Nephron progenitor cell (in vitro differentiated cells): ENCODE results near the gene COMMD1.
A peak's percentile ranks its signal among the peaks of the same experiment; 100 is the strongest.

ENCODE experiments used
- DNase-seq: peaks from one replicate; pipeline ENCODE4 v3.0.0; 2021
- H3K27ac Mint-ChIP-seq: 2 replicates; pipeline ENCODE4 v1.8.0; 2021; ENCODE audit warnings: mild to moderate bottlenecking, moderate library complexity, mixed read lengths
- H3K27me3 Mint-ChIP-seq: 2 replicates; pipeline ENCODE4 v1.8.0; 2021; ENCODE audit warnings: mild to moderate bottlenecking, low read depth, mixed read lengths; ENCODE audit not compliant: poor library complexity
- H3K36me3 Mint-ChIP-seq: 2 replicates; pipeline ENCODE4 v1.8.0; 2021; ENCODE audit warnings: low read depth, mixed read lengths
- H3K4me1 Mint-ChIP-seq: 2 replicates; pipeline ENCODE4 v1.8.0; 2021; ENCODE audit warnings: mixed read lengths
- H3K4me3 Mint-ChIP-seq: 2 replicates; pipeline ENCODE4 v1.8.0; 2021; ENCODE audit warnings: mild to moderate bottlenecking, moderate library complexity, mixed read lengths
- H3K9me3 Mint-ChIP-seq: 2 replicates; pipeline ENCODE4 v1.8.0; 2021; ENCODE audit warnings: mild to moderate bottlenecking, moderate library complexity, mixed read lengths
- TF ChIP-seq, protein P1 (sequence below): fragments of 200-600 bp; sonication (generic); IDR thresholded peaks from 2 replicates; pipeline ENCODE4 v1.5.0; 2021; ENCODE audit warnings: antibody characterized with exemption

The COMMD1 gene

DNA sequence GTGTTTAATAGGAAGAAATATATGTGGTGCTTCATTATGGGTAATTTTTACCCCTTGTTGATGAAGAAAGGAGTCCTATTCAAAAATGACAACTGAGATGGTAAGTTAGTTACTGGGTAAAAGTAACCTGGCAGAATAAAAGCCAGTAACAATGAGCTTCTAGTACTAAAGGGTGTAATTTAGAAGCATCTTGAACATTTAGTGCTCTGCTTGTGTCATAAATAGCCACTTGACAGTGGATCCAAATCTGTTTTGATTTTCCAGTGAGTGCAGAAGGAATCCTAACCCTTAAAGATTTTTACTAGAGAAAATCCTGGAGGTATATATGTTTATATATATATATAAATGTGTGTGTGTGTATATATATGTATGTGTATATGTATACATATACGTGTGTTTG lies 15.1 kb downstream of the COMMD1 start:
- Mint-ChIP-seq H3K36me3 (peaks cover 30% of the 10 kb centered on the region), H3K27ac (no peak overlapping the region), H3K27me3 (peaks cover 5% of the 10 kb centered on the region), H3K4me3 (no peak overlapping the region), H3K4me1 (peaks cover 17% of the 10 kb centered on the region), H3K9me3 (peaks cover 20% of the 10 kb centered on the region)
- TF ChIP-seq, protein P1, sequence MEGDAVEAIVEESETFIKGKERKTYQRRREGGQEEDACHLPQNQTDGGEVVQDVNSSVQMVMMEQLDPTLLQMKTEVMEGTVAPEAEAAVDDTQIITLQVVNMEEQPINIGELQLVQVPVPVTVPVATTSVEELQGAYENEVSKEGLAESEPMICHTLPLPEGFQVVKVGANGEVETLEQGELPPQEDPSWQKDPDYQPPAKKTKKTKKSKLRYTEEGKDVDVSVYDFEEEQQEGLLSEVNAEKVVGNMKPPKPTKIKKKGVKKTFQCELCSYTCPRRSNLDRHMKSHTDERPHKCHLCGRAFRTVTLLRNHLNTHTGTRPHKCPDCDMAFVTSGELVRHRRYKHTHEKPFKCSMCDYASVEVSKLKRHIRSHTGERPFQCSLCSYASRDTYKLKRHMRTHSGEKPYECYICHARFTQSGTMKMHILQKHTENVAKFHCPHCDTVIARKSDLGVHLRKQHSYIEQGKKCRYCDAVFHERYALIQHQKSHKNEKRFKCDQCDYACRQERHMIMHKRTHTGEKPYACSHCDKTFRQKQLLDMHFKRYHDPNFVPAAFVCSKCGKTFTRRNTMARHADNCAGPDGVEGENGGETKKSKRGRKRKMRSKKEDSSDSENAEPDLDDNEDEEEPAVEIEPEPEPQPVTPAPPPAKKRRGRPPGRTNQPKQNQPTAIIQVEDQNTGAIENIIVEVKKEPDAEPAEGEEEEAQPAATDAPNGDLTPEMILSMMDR: no peak
- no peak for DNase-seq

GRCh38 chr2:61922714-61923113 lies 17.2 kb downstream of the COMMD1 start:
- Mint-ChIP-seq H3K36me3 (peaks cover 45% of the 10 kb centered on the region), H3K4me1 (peaks cover 24% of the 10 kb centered on the region), H3K4me3 (no peak overlapping the region), H3K27me3 (peaks cover 5% of the 10 kb centered on the region), H3K27ac (no peak overlapping the region), H3K9me3 (peaks cover 28% of the 10 kb centered on the region)
- DNase-seq: no peak
- TF ChIP-seq, protein P1: no peak

DNA sequence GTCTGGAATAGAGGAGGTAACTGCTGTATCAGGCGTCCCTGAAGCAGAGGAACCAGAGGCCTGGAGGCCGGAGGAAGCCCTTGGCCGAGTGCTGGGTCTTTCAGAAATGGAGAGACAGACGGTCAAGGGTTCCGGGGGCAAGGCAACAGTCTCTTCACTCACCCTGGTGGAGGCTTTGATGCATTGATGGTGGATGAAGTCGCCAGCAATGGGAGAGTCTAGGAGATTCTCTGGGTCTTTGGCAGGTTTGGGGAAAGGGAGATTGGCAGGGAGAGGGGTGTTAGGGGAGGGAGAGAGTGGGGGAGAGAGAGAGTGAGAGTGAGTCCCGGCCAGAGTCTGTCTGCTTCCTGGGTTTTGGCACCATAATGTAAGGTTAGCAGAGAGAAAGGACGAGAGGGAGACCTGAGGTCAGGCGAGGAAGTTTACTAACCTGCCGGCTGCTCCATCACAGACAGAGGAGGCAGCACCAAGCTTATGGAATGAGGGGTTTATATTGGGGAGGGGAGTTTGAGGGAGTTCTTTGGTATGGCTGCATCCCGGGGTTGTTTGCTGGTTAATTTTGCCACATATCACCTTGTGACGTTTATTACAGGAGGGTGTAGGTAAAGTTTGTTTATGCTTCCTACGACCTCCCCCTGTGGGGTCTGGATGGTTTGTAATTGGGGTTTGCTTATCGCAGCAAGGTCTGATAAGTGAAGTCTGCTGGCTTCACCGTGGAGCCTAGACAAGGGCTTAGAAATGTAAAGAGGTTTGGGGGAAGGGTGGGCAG lies 19.6 kb downstream of the COMMD1 start:
- Mint-ChIP-seq H3K36me3 (peaks cover 45% of the 10 kb centered on the region), H3K9me3 (peaks cover 28% of the 10 kb centered on the region), H3K27ac (peak overlapping the region; percentile 80), H3K4me3 (no peak overlapping the region), H3K27me3 (peaks cover 5% of the 10 kb centered on the region), H3K4me1 (peaks cover 21% of the 10 kb centered on the region)
- TF ChIP-seq, protein P1: no peak
- DNase-seq: no peak

- TF ChIP-seq, protein P1: no peak
- Mint-ChIP-seq H3K4me3 (no peak overlapping the region), H3K27me3 (peaks cover 5% of the 10 kb centered on the region), H3K9me3 (peaks cover 31% of the 10 kb centered on the region), H3K4me1 (peaks cover 21% of the 10 kb centered on the region), H3K27ac (no peak overlapping the region), H3K36me3 (peaks cover 50% of the 10 kb centered on the region)
- no peak for DNase-seq
Observed at GRCh38 chr2:61926531-61927477, 21.3 kb downstream of the COMMD1 start.

- H3K4me1 Mint-ChIP-seq: peaks cover 21% of the 10 kb centered on the region
- peaks cover 5% of the 10 kb centered on the region for H3K27me3 Mint-ChIP-seq
- TF ChIP-seq, protein P1: no peak
- no peak overlapping the region for H3K27ac Mint-ChIP-seq
- peaks cover 57% of the 10 kb centered on the region for H3K36me3 Mint-ChIP-seq
- DNase-seq: no peak
- H3K4me3 Mint-ChIP-seq: no peak overlapping the region
- peaks cover 38% of the 10 kb centered on the region for H3K9me3 Mint-ChIP-seq
Observed at GRCh38 chr2:61928826-61929461, 23.5 kb downstream of the COMMD1 start.
